Measurements from ENCODE around the gene ARNT2. TPM values are rescaled to one million over a fixed set of nuclear protein-coding genes. Genes with fewer than 3 reads are reported as not detected.
"Not testable (repeated sequence)": the region's sequence is repeated elsewhere in the genome, so short reads cannot be mapped to it uniquely, and the experiment has no call there.

ARNT2 gene
- total RNA-seq, 8 experiments from 2014 or later = 2.4 to 64.2 (median 23.9) TPM

DNA sequence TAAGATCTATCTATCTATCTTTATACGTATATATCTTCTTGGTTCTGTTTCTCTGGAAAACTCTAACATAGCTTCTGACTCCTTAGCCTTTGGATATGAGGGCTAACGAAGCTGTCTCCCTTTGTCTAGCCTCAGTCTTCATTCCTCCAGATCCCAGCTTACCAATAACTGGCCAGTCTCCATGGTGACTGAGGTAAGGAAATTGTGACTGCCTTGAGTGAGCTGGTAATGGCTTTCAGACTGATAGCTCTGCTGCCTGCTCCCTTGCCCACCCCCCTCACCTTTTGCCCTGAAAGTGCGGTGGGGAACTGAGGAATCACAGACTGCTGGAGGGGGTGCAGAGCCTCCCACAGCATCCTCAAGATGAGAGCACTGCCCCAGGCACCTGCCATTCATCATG, 225.2 kb downstream of the ARNT2 start:
- ATAC-seq (replicated peaks in 6 of 8) = peak in 1 of 8 experiments; percentile 34
- H3K27ac ChIP-seq = no peak overlapping the region
- peaks cover 0 to 9% of the 10 kb centered on the region in 2 donors for H3K4me1 ChIP-seq (replicated peaks in 1 of 2)
- in situ Hi-C loops (cut with MboI; ENCODE audit: low pct_unique_long_range_greater_than_20kb in 2 of 9, low sequenced_read_pairs in 9 of 9, unreplicated experiment in 9 of 9) = no loop called here
- 71% methylated on average over 1 of the region's 3 CpGs; no CpG with 5 or more reads in 9 of the 10 experiments for WGBS, 10 experiments
- no peak overlapping the region for H3K4me3 ChIP-seq

- 50 to 90% (median 60%) methylated on average over 1 to 7 of the region's 7 CpGs; no CpG with 5 or more reads in 7 of the 10 experiments for WGBS, 10 experiments
- peaks cover 0 to 9% of the 10 kb centered on the region in 2 donors for H3K4me1 ChIP-seq (replicated peaks in 1 of 2)
- in situ Hi-C loops (cut with MboI; ENCODE audit: low pct_unique_long_range_greater_than_20kb in 2 of 9, low sequenced_read_pairs in 9 of 9, unreplicated experiment in 9 of 9) = no loop called here
Observed at GRCh38 chr15:80630981-80631380, 226.8 kb downstream of the ARNT2 start.

DNA sequence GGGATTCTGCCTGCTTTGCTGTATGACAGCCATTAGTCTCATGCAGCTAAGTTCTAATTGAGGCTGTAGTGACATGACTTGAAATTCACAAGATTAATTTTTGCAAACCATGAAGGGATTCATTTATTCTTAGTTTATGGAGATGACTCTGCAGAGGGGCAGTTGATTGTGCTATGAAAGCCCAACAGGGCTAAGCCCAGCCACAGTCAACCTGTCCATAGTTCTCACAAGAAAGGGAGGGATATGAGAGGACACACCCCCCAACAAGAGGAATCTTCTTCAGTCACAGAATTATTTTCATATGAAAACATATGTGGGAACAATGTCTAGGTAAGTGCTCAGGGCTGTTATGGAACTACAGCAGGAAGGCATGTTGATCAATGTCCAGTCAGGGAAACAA, 229.0 kb downstream of the ARNT2 start:
- Histone ChIP-seq H3K27ac (no peak overlapping the region), H3K4me3 (no peak overlapping the region), H3K4me1 (replicated peaks in 1 of 2) (peaks cover 0 to 9% of the 10 kb centered on the region in 2 donors)
- in situ Hi-C loops (cut with MboI; ENCODE audit: low pct_unique_long_range_greater_than_20kb in 2 of 9, low sequenced_read_pairs in 9 of 9, unreplicated experiment in 9 of 9) = no loop called here
- ATAC-seq (replicated peaks in 6 of 8) = peak in 2 of 8 experiments; percentile 39 to 70

More at GRCh38 chr15:80630981-80631380, 226.8 kb downstream of the ARNT2 start:
- no peak overlapping the region for H3K4me3 ChIP-seq
- H3K27ac ChIP-seq = no peak overlapping the region
- ATAC-seq (replicated peaks in 6 of 8) = no peak

- in situ Hi-C loops (cut with MboI; ENCODE audit: low pct_unique_long_range_greater_than_20kb in 2 of 9, low sequenced_read_pairs in 9 of 9, unreplicated experiment in 9 of 9) = no loop called here
- H3K4me1 ChIP-seq (replicated peaks in 1 of 2) = peaks cover 0 to 3% of the 10 kb centered on the region in 2 donors
- ATAC-seq (replicated peaks in 6 of 8) = peak in 1 of 8 experiments; percentile 35
- 60 to 100% (median 95%) methylated on average over 1 to 3 of the region's 5 CpGs; no CpG with 5 or more reads in 4 of the 10 experiments for WGBS, 10 experiments
- H3K4me3 ChIP-seq = no peak overlapping the region
- no peak overlapping the region for H3K27ac ChIP-seq
Observed at GRCh38 chr15:80635953-80636352, 231.8 kb downstream of the ARNT2 start.

DNA sequence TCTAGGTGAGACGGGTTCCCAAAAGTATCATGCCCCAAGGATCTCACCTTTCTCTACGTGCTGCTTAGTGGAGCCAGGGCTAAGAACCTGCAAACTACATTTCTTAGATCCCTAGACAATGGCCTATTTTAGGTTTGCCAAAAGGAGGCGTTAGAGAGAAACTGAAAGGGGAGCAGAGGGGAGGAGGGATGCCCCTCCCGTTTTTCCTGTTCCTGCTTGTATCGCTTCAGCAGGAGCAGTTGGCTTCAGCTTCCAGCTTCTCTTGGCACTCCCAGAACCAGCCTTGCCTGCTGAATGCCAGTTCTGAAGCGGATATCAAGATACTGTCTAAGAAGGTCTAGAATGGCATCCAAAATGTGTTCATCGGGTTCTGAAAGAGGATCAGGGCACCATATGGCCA, 232.5 kb downstream of the ARNT2 start:
- Histone ChIP-seq H3K27ac (no peak overlapping the region), H3K4me3 (no peak overlapping the region), H3K4me1 (replicated peaks in 1 of 2) (peaks cover 0 to 3% of the 10 kb centered on the region in 2 donors)
- in situ Hi-C loops (cut with MboI; ENCODE audit: low pct_unique_long_range_greater_than_20kb in 2 of 9, low sequenced_read_pairs in 9 of 9, unreplicated experiment in 9 of 9) = no loop called here
- no peak for ATAC-seq (replicated peaks in 6 of 8)
- 0 to 100% (median 59%) methylated on average over 1 to 5 of the region's 7 CpGs; no CpG with 5 or more reads in 1 of the 10 experiments for WGBS, 10 experiments

DNA sequence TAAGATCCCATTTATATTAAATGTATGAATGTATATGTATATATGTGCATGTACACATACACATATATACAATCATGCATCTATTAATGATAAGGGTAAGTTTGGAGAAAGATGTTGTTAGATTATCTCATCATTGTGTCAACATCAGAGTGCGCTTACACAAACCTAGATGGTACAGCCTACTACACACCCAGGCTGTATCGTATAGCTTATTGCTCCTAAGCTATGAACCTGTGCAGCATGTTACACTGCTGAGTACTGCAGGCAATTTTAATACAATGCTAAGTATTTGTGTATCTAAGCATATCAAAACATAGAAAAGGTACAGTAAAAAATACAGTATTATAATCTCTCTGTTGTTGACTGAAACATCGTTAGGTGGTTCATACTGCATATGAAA, 233.6 kb downstream of the ARNT2 start:
- no peak for ATAC-seq (replicated peaks in 6 of 8)
- Histone ChIP-seq H3K4me3 (no peak overlapping the region), H3K4me1 (replicated peaks in 1 of 2) (peaks cover 0 to 3% of the 10 kb centered on the region in 2 donors), H3K27ac (no peak overlapping the region)
- in situ Hi-C loops (cut with MboI; ENCODE audit: low pct_unique_long_range_greater_than_20kb in 2 of 9, low sequenced_read_pairs in 9 of 9, unreplicated experiment in 9 of 9) = no loop called here
- 0 to 100% (median 67%) methylated on average over 1 to 3 of the region's 3 CpGs; no CpG with 5 or more reads in 3 of the 10 experiments for WGBS, 10 experiments

GRCh38 chr15:80638553-80639167, 234.5 kb downstream of the ARNT2 start:
- Histone ChIP-seq H3K4me3 (no peak overlapping the region), H3K27ac (no peak overlapping the region), H3K4me1 (replicated peaks in 1 of 2) (no peaks in the 10 kb centered on the region)
- ATAC-seq (replicated peaks in 6 of 8) = no peak
- 35 to 81% (median 60%) methylated on average over 2 to 3 of the region's 3 CpGs; no CpG with 5 or more reads in 5 of the 10 experiments for WGBS, 10 experiments
- in situ Hi-C loops (cut with MboI; ENCODE audit: low pct_unique_long_range_greater_than_20kb in 2 of 9, low sequenced_read_pairs in 9 of 9, unreplicated experiment in 9 of 9) = no loop called here

DNA sequence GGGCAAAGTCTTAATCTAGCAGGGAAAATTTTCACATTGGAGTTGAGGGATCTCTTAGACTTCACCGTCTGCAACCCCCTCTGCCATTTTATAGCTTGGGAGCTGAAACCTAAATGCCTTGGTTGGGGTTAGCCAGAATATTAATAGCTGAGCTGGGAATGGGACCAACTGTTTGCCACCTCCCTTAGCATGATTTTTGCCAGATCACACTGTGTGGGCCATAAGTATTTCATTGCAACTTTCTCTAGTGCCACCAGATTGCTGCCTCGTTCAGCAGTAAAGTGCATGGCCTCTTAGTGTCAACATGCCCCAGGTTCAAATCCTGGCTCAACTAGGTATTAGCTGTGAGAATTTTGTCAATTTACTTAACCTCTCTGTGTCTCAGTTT, 235.0 kb downstream of the ARNT2 start:
- no peak for ATAC-seq (replicated peaks in 6 of 8)
- Histone ChIP-seq H3K27ac (no peak overlapping the region), H3K4me3 (no peak overlapping the region), H3K4me1 (replicated peaks in 1 of 2) (no peaks in the 10 kb centered on the region)
- in situ Hi-C loops (cut with MboI; ENCODE audit: low pct_unique_long_range_greater_than_20kb in 2 of 9, low sequenced_read_pairs in 9 of 9, unreplicated experiment in 9 of 9) = no loop called here
- 0 to 92% (median 72%) methylated on average over 1 to 2 of the region's 2 CpGs; no CpG with 5 or more reads in 2 of the 10 experiments for WGBS, 10 experiments

GRCh38 chr15:80640531-80641121, 236.4 kb downstream of the ARNT2 start:
- in situ Hi-C loops (cut with MboI; ENCODE audit: low pct_unique_long_range_greater_than_20kb in 2 of 9, low sequenced_read_pairs in 9 of 9, unreplicated experiment in 9 of 9) = no loop called here
- ATAC-seq (replicated peaks in 6 of 8) = no peak
- Histone ChIP-seq H3K4me1 (replicated peaks in 1 of 2) (no peaks in the 10 kb centered on the region), H3K4me3 (no peak overlapping the region), H3K27ac (no peak overlapping the region)
- 56 to 100% (median 77%) methylated on average over 1 to 3 of the region's 3 CpGs; no CpG with 5 or more reads in 2 of the 10 experiments for WGBS, 10 experiments

- Histone ChIP-seq H3K4me1 (replicated peaks in 1 of 2) (no peaks in the 10 kb centered on the region), H3K27ac (no peak overlapping the region), H3K4me3 (no peak overlapping the region)
- WGBS, 10 experiments = 0 to 94% (median 79%) methylated on average over 2 to 6 of the region's 7 CpGs
- peak in 2 of 8 experiments; percentile 63 to 72 for ATAC-seq (replicated peaks in 6 of 8)
- in situ Hi-C loops (cut with MboI; ENCODE audit: low pct_unique_long_range_greater_than_20kb in 2 of 9, low sequenced_read_pairs in 9 of 9, unreplicated experiment in 9 of 9) = no loop called here
Observed at GRCh38 chr15:80641384-80641783, 237.2 kb downstream of the ARNT2 start.

GRCh38 chr15:80643431-80643951, 239.3 kb downstream of the ARNT2 start:
- in situ Hi-C loops (cut with MboI; ENCODE audit: low pct_unique_long_range_greater_than_20kb in 2 of 9, low sequenced_read_pairs in 9 of 9, unreplicated experiment in 9 of 9) = no loop called here
- peak in 3 of 8 experiments; percentile 30 to 83 (median 77) for ATAC-seq (replicated peaks in 6 of 8)

GRCh38 chr15:80645494-80646065, 241.4 kb downstream of the ARNT2 start:
- WGBS, 10 experiments = 0 to 83% (median 60%) methylated on average over 1 to 4 of the region's 4 CpGs
- Histone ChIP-seq H3K4me1 (replicated peaks in 1 of 2) (no peaks in the 10 kb centered on the region), H3K4me3 (no peak overlapping the region), H3K27ac (no peak overlapping the region)
- in situ Hi-C loops (cut with MboI; ENCODE audit: low pct_unique_long_range_greater_than_20kb in 2 of 9, low sequenced_read_pairs in 9 of 9, unreplicated experiment in 9 of 9) = no loop called here
- ATAC-seq (replicated peaks in 6 of 8) = peak in 1 of 8 experiments; percentile 26

More at GRCh38 chr15:80643431-80643951, 239.3 kb downstream of the ARNT2 start:
- Histone ChIP-seq H3K27ac (no peak overlapping the region), H3K4me1 (replicated peaks in 1 of 2) (no peaks in the 10 kb centered on the region), H3K4me3 (no peak overlapping the region)
- 10 to 100% (median 92%) methylated on average over 1 to 7 of the region's 7 CpGs; no CpG with 5 or more reads in 1 of the 10 experiments for WGBS, 10 experiments

DNA sequence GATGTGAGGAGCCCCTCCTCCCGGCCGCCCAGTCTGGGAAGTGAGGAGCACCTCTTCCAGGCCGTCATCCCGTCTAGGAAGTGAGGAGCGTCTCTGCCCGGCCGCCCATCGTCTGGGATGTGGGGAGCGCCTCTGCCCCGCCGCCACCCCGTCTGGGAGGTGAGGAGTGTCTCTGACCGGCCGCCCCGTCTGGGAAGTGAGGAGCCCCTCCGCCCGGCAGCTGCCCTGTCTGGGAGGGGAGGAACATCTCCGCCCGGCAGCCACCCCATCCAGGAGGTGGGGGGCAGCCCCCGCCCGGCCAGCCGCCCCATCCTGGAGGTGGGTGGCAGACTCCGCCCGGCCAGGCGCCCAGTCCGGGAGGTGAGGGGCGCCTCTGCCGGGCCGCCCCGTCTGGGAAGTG, 243.2 kb downstream of the ARNT2 start:
- H3K4me1 ChIP-seq (replicated peaks in 1 of 2); ATAC-seq (replicated peaks in 6 of 8); H3K27ac ChIP-seq; in situ Hi-C loops (cut with MboI; ENCODE audit: low pct_unique_long_range_greater_than_20kb in 2 of 9, low sequenced_read_pairs in 9 of 9, unreplicated experiment in 9 of 9); H3K4me3 ChIP-seq: not testable (repeated sequence)
- WGBS, 10 experiments = no CpG with 5 or more reads among the region's 30 CpGs

Data from motor neuron (in vitro differentiated cells).